Neural cell (in vitro differentiated cells): Measurements from ENCODE around the gene SGIP1. TPM values are rescaled to one million over a fixed set of nuclear protein-coding genes. Genes with fewer than 3 reads are reported as not detected.

Experiments used
- H2AFZ ChIP-seq: fragments of 200-600, 300-800 bp; sonication (generic), shearing (Covaris generic); 2 replicates; pipeline ENCODE4 v1.6.0; 2014; ENCODE audit warnings: low read depth, mild to moderate bottlenecking, antibody characterized with exemption, low read length, moderate library complexity
- H3F3A ChIP-seq: fragments of 200-600 bp; shearing (Covaris generic); 2 replicates; pipeline ENCODE4 v1.6.1; 2016; ENCODE audit warnings: mild to moderate bottlenecking, moderate library complexity, mixed read lengths, antibody characterized with exemption, low read length; ENCODE audit not compliant: insufficient read depth, poor library complexity, severe bottlenecking
- H3K27ac ChIP-seq: fragments of 200-600, 300-800 bp; sonication (generic), shearing (Covaris generic); 2 replicates; pipeline ENCODE4 v1.5.1; 2014; ENCODE audit warnings: mild to moderate bottlenecking, low read length, moderate library complexity
- H3K27me3 ChIP-seq: fragments of 300-800, 200-600 bp; sonication (generic), shearing (Covaris generic); 2 replicates; pipeline ENCODE4 v1.6.0; 2014; ENCODE audit warnings: mild to moderate bottlenecking, low read depth, low read length, moderate library complexity; ENCODE audit not compliant: insufficient read depth
- H3K36me3 ChIP-seq: fragments of 300-800, 200-600 bp; sonication (generic), shearing (Covaris generic); 2 replicates; pipeline ENCODE4 v1.5.1; 2014; ENCODE audit warnings: mild to moderate bottlenecking, antibody characterized with exemption, low read length, moderate library complexity; ENCODE audit not compliant: insufficient read depth
- H3K4me2 ChIP-seq: fragments of 300-800, 200-600 bp; sonication (generic), shearing (Covaris generic); 2 replicates; pipeline ENCODE4 v1.6.0; 2014; ENCODE audit warnings: mild to moderate bottlenecking, low read length
- H3K4me3 ChIP-seq: fragments of 300-800, 200-600 bp; sonication (generic), shearing (Covaris generic); 2 replicates; pipeline ENCODE4 v1.5.1; 2014; ENCODE audit warnings: mild to moderate bottlenecking, low read length, moderate library complexity
- H3K79me2 ChIP-seq: fragments of 200-600 bp; shearing (Covaris generic); replicated peaks from 2 replicates; pipeline ENCODE4 v1.6.0; 2014; ENCODE audit warnings: mild to moderate bottlenecking, low read length, moderate library complexity; ENCODE audit not compliant: insufficient read depth
- H3K9ac ChIP-seq: fragments of 300-800, 200-600 bp; sonication (generic), shearing (Covaris generic); 2 replicates; pipeline ENCODE4 v1.6.1; 2016; ENCODE audit warnings: mild to moderate bottlenecking, low read length, mixed read lengths
- H3K9me2 ChIP-seq: fragments of 200-600 bp; shearing (Covaris generic); 2 replicates; pipeline ENCODE4 v1.6.1; 2016; ENCODE audit warnings: mild to moderate bottlenecking, low read length, mixed read lengths; ENCODE audit not compliant: insufficient read depth
- H3K9me3 ChIP-seq: fragments of 200-600, 300-800 bp; sonication (generic), shearing (Covaris generic); 2 replicates; pipeline ENCODE4 v1.6.1; 2016; ENCODE audit warnings: mild to moderate bottlenecking, mixed run types, low read length, moderate library complexity, mixed read lengths
- H4K20me1 ChIP-seq: fragments of 200-600 bp; shearing (Covaris generic); 2 replicates; pipeline ENCODE4 v1.6.1; 2016; ENCODE audit warnings: mild to moderate bottlenecking, mixed run types; ENCODE audit not compliant: insufficient read depth
- CTCF ChIP-seq: fragments of 450-650 bp; IDR thresholded peaks from 2 replicates; pipeline ENCODE4 v1.5.1; 2014; ENCODE audit warnings: antibody characterized with exemption, mild to moderate bottlenecking, moderate library complexity; ENCODE audit not compliant: poor library complexity, severe bottlenecking
- EP300 ChIP-seq: fragments of 450-650 bp; conservative IDR thresholded peaks from 2 replicates; pipeline ENCODE4 v1.6.1; 2014; ENCODE audit warnings: antibody characterized with exemption, mild to moderate bottlenecking, moderate library complexity; ENCODE audit not compliant: poor library complexity, severe bottlenecking
- EZH2 ChIP-seq: fragments of 200-600, 300-800 bp; shearing (Covaris generic), sonication (generic); IDR thresholded peaks from 2 replicates; pipeline ENCODE4 v1.6.1; 2014; ENCODE audit warnings: antibody characterized with exemption, low read length, borderline replicate concordance, mild to moderate bottlenecking; ENCODE audit not compliant: insufficient read depth, poor library complexity, severe bottlenecking
- MXI1 ChIP-seq: fragments of 450-650 bp; conservative IDR thresholded peaks from 2 replicates; pipeline ENCODE4 v1.6.1; 2014; ENCODE audit warnings: antibody characterized with exemption, mild to moderate bottlenecking; ENCODE audit not compliant: poor library complexity, severe bottlenecking
- POLR2AphosphoS5 ChIP-seq: IDR thresholded peaks from 2 replicates; pipeline ENCODE4 v1.6.1; 2012
- RAD21 ChIP-seq: fragments of 450-650 bp; conservative IDR thresholded peaks from 2 replicates; pipeline ENCODE4 v1.6.1; 2014; ENCODE audit warnings: antibody characterized with exemption, mild to moderate bottlenecking, moderate library complexity
- REST ChIP-seq: IDR thresholded peaks from 2 replicates; pipeline ENCODE4 v1.6.1; 2012; ENCODE audit warnings: borderline replicate concordance
- SMC3 ChIP-seq: fragments of 450-650 bp; conservative IDR thresholded peaks from 2 replicates; pipeline ENCODE4 v1.6.1; 2014; ENCODE audit warnings: antibody characterized with exemption, mild to moderate bottlenecking, moderate library complexity; ENCODE audit not compliant: poor library complexity
- TAF1 ChIP-seq: IDR thresholded peaks from 2 replicates; pipeline ENCODE4 v1.6.1; 2012; ENCODE audit warnings: low read depth
- polyA plus RNA-seq: library from polyadenylated mRNA; depleted of rRNA; stranded (reverse); fragments of >200 nt; gene quantifications from 2 replicates; pipeline ENCODE4 v1.2.3, GENCODE V29; 2014

The SGIP1 gene
- polyA plus RNA-seq, 1 donor from 2014 or later, result 50.5 TPM

- H3K4me2 ChIP-seq, result no peak overlapping the region
- no peak overlapping the region for H3K27ac ChIP-seq
- no peaks in the 10 kb centered on the region for H3F3A ChIP-seq
- TF ChIP-seq EZH2, result no peak
- no peak for TF ChIP-seq MXI1
- no peak for TF ChIP-seq POLR2AphosphoS5
- TF ChIP-seq RAD21, result no peak
- no peak for TF ChIP-seq EP300
- TF ChIP-seq TAF1, result no peak
- no peak for TF ChIP-seq SMC3
- H3K9me2 ChIP-seq, result no peaks in the 10 kb centered on the region
- H3K4me3 ChIP-seq, result no peak overlapping the region
- no peaks in the 10 kb centered on the region for H4K20me1 ChIP-seq
- H3K9ac ChIP-seq, result no peak overlapping the region
- no peaks in the 10 kb centered on the region for H3K79me2 ChIP-seq
- H3K9me3 ChIP-seq, result no peaks in the 10 kb centered on the region
- H3K27me3 ChIP-seq, result no peaks in the 10 kb centered on the region
- H3K36me3 ChIP-seq, result no peaks in the 10 kb centered on the region
- H2AFZ ChIP-seq, result no peak overlapping the region
Observed at GRCh38 chr1:66578841-66579240, 44.9 kb downstream of the SGIP1 start.

- no peak overlapping the region for H2AFZ ChIP-seq
Observed at GRCh38 chr1:66580081-66580480, 46.1 kb downstream of the SGIP1 start.

More at GRCh38 chr1:66580081-66580480, 46.1 kb downstream of the SGIP1 start:
- Histone ChIP-seq H3K4me2 (no peak overlapping the region), H3K9ac (no peak overlapping the region), H3K27ac (no peak overlapping the region), H4K20me1 (no peaks in the 10 kb centered on the region), H3K4me3 (no peak overlapping the region), H3K36me3 (no peaks in the 10 kb centered on the region), H3K9me3 (no peaks in the 10 kb centered on the region), H3K79me2 (peaks cover 6% of the 10 kb centered on the region), H3K27me3 (no peaks in the 10 kb centered on the region), H3K9me2 (no peaks in the 10 kb centered on the region), H3F3A (no peaks in the 10 kb centered on the region)
- no peak for TF ChIP-seq POLR2AphosphoS5
- TF ChIP-seq CTCF, result no peak
- TF ChIP-seq EP300, result no peak
- no peak for TF ChIP-seq EZH2
- no peak for TF ChIP-seq REST
- no peak for TF ChIP-seq RAD21
- no peak for TF ChIP-seq MXI1
- TF ChIP-seq TAF1, result no peak
- no peak for TF ChIP-seq SMC3
